HG02588 (cell line): ENCODE measurements around the gene GXYLT2.

Source experiments
- ATAC-seq: cut with Tn5 transposase; IDR thresholded peaks from one replicate; pipeline ENCODE4 v1.9.1; 2021; ENCODE audit warnings: mild to moderate bottlenecking, moderate library complexity; ENCODE audit not compliant: unreplicated experiment

Gene GXYLT2

GRCh38 chr3:72930754-72931153 is 42.9 kb downstream of the GXYLT2 start:
- no peak for ATAC-seq

- no peak for ATAC-seq
Observed at GRCh38 chr3:72932416-72932815, 44.6 kb downstream of the GXYLT2 start.

GRCh38 chr3:72938471-72939265 is 50.8 kb downstream of the GXYLT2 start:
- peak; percentile 55 for ATAC-seq

- ATAC-seq: no peak
Observed at GRCh38 chr3:72941245-72941644, 53.4 kb downstream of the GXYLT2 start.

- ATAC-seq: no peak
Observed at GRCh38 chr3:72942427-72942826, 54.6 kb downstream of the GXYLT2 start.

GRCh38 chr3:72944696-72945095 is 56.9 kb downstream of the GXYLT2 start:
- no peak for ATAC-seq

GRCh38 chr3:72947715-72948490 is 60.1 kb downstream of the GXYLT2 start:
- ATAC-seq: no peak

- no peak for ATAC-seq
Observed at GRCh38 chr3:72949016-72949415, 61.2 kb downstream of the GXYLT2 start.

- no peak for ATAC-seq
Observed at GRCh38 chr3:72950372-72950771, 62.5 kb downstream of the GXYLT2 start.

GRCh38 chr3:72950801-72951200 is 63.0 kb downstream of the GXYLT2 start:
- ATAC-seq: no peak

- peak; percentile 66 for ATAC-seq
Observed at GRCh38 chr3:72951259-72951722, 63.4 kb downstream of the GXYLT2 start.

- no peak for ATAC-seq
Observed at GRCh38 chr3:72953325-72953956, 65.6 kb downstream of the GXYLT2 start.

- no peak for ATAC-seq
Observed at GRCh38 chr3:72957297-72957696, 69.5 kb downstream of the GXYLT2 start.

- ATAC-seq: no peak
Observed at GRCh38 chr3:72959336-72959735, 71.5 kb downstream of the GXYLT2 start.

GRCh38 chr3:72960812-72961518 is 73.1 kb downstream of the GXYLT2 start:
- no peak for ATAC-seq

GRCh38 chr3:72961752-72962151 is 73.9 kb downstream of the GXYLT2 start:
- no peak for ATAC-seq

GRCh38 chr3:72962317-72962716 is 74.5 kb downstream of the GXYLT2 start:
- ATAC-seq: no peak

GRCh38 chr3:72964633-72965032 is 76.8 kb downstream of the GXYLT2 start:
- ATAC-seq: no peak

- no peak for ATAC-seq
Observed at GRCh38 chr3:72968266-72968664, 80.4 kb downstream of the GXYLT2 start.

GRCh38 chr3:72969766-72970165 is 81.9 kb downstream of the GXYLT2 start:
- no peak for ATAC-seq

- no peak for ATAC-seq
Observed at GRCh38 chr3:72970942-72971341, 83.1 kb downstream of the GXYLT2 start.
